ENCODE results near the gene ITGB6.

Gene ITGB6

GRCh38 chr2:160207804-160208654, 8.0 kb upstream of the ITGB6 start:
- H3K27ac ChIP-seq: no peak overlapping the region
- no peak for TF ChIP-seq ZFX (IDR thresholded peaks at IDR 0.05)
- no peak for TF ChIP-seq CTCF (conservative IDR thresholded peaks at IDR 0.05)

GRCh38 chr2:160207271-160207670, 7.2 kb upstream of the ITGB6 start:
- H3K27ac ChIP-seq: no peak overlapping the region
- TF ChIP-seq CTCF (conservative IDR thresholded peaks at IDR 0.05): no peak
- TF ChIP-seq ZFX (IDR thresholded peaks at IDR 0.05): no peak

GRCh38 chr2:160206436-160206835, 6.4 kb upstream of the ITGB6 start:
- TF ChIP-seq ZFX (IDR thresholded peaks at IDR 0.05): no peak
- no peak for TF ChIP-seq CTCF (conservative IDR thresholded peaks at IDR 0.05)
- H3K27ac ChIP-seq: no peak overlapping the region

- TF ChIP-seq CTCF (conservative IDR thresholded peaks at IDR 0.05): no peak
- no peak for TF ChIP-seq ZFX (IDR thresholded peaks at IDR 0.05)
- H3K27ac ChIP-seq: no peak overlapping the region
Measured at GRCh38 chr2:160205505-160205904, 5.4 kb upstream of the ITGB6 start.

GRCh38 chr2:160203422-160203821, 3.4 kb upstream of the ITGB6 start:
- no peak overlapping the region for H3K27ac ChIP-seq
- TF ChIP-seq CTCF (conservative IDR thresholded peaks at IDR 0.05): no peak
- TF ChIP-seq ZFX (IDR thresholded peaks at IDR 0.05): no peak

GRCh38 chr2:160203007-160203406, 2.9 kb upstream of the ITGB6 start:
- no peak for TF ChIP-seq ZFX (IDR thresholded peaks at IDR 0.05)
- TF ChIP-seq CTCF (conservative IDR thresholded peaks at IDR 0.05): no peak
- H3K27ac ChIP-seq: no peak overlapping the region

GRCh38 chr2:160201849-160202539, 1.9 kb upstream of the ITGB6 start:
- no peak overlapping the region for H3K27ac ChIP-seq
- TF ChIP-seq ZFX (IDR thresholded peaks at IDR 0.05): no peak
- TF ChIP-seq CTCF (conservative IDR thresholded peaks at IDR 0.05): no peak

Measured in C4-2B (cell line).